Fibroblast of the conjunctiva (primary cell): ENCODE data around the gene PLIN5.

Source experiments
- DNase-seq: peaks from one replicate; pipeline ENCODE4 v3.0.0-alpha.2; 2010; ENCODE audit warnings: low read depth

PLIN5 gene

GRCh38 chr19:4491446-4491845 lies 43.6 kb downstream of the PLIN5 start:
- no peak for DNase-seq

GRCh38 chr19:4488496-4488895 lies 46.5 kb downstream of the PLIN5 start:
- DNase-seq: no peak

- DNase-seq: no peak
These were observed 47.5 kb downstream of the PLIN5 start for GRCh38 chr19:4487572-4487971.

GRCh38 chr19:4483385-4483784 lies 51.6 kb downstream of the PLIN5 start:
- no peak for DNase-seq

GRCh38 chr19:4482721-4483364 lies 52.2 kb downstream of the PLIN5 start:
- no peak for DNase-seq

GRCh38 chr19:4477034-4477801 lies 57.8 kb downstream of the PLIN5 start:
- DNase-seq: no peak

GRCh38 chr19:4474514-4475022 lies 60.5 kb downstream of the PLIN5 start:
- no peak for DNase-seq

- no peak for DNase-seq
These were observed 61.1 kb downstream of the PLIN5 start for GRCh38 chr19:4473763-4474513.

GRCh38 chr19:4473011-4473762 lies 61.8 kb downstream of the PLIN5 start:
- no peak for DNase-seq
